GM21526 (cell line): ENCODE measurements around the gene TIFAB.

Experiments
- ATAC-seq: cut with Tn5 transposase; IDR thresholded peaks from one replicate; pipeline ENCODE4 v1.9.1; 2021; ENCODE audit warnings: moderate library complexity; ENCODE audit not compliant: unreplicated experiment, low FRiP score

TIFAB gene

GRCh38 chr5:135460246-135461033, 8.3 kb upstream of the TIFAB start:
- ATAC-seq = no peak

DNA sequence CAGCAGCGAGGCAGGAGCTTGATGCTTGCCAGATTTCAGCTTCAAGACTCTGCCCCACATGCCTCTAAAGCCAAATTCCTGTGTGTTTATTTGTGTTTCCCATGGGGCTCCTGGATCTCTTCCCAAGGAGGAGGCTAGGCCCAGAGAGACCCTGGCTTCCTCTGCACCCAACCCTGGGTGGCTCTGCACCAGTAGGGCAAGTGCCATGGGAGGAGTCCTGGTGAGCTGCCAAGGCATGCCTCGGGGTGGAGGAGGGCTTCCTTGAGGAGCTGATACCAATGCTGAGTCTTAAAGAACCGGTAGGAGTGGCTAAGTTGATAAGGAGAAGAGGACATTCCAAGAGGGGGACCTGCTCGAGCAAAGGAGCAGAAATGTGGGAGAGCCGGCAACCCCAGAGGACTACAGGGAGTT, 6.8 kb upstream of the TIFAB start:
- ATAC-seq = no peak

- no peak for ATAC-seq
These were observed 6.2 kb upstream of the TIFAB start for GRCh38 chr5:135458356-135458755.

DNA sequence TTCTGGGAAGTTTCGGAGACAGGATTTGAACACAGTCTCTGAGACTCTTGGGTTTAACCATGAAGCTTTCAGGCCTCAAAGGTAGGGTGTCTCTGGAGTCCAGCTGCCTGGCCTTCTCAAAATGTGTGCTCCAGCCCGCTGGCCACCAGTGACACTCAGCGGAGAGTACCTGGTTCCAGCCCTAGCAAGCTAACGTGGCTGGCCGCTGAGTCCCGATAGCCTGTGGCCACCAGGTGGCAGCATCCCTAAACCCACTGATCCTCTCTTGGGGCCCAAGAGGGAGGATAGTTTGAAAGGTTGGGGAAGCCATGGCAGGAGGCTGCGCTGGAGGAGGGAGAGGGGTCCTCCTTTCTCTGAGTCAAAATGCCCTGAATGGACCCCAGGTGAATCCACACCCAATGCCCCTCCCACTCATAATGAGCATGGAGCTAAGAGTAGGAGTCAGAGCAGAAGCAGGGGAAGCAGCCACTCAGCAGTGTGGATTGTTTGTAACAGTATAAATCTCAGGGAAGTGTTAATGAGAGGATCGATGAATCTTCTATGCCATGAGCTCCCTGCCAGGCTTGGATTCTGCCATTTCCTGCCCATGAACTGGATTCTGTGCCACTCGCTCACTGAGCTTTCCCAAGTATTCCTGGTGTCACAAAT, 5.4 kb upstream of the TIFAB start:
- ATAC-seq = peak; percentile 67

GRCh38 chr5:135456238-135457099, 4.3 kb upstream of the TIFAB start:
- ATAC-seq = no peak

- ATAC-seq = no peak
These were observed 3.7 kb upstream of the TIFAB start for GRCh38 chr5:135455876-135456237.

- no peak for ATAC-seq
These were observed 2.8 kb upstream of the TIFAB start for GRCh38 chr5:135454946-135455345.

- ATAC-seq = no peak
These were observed 1.5 kb upstream of the TIFAB start for GRCh38 chr5:135453613-135454012.

DNA sequence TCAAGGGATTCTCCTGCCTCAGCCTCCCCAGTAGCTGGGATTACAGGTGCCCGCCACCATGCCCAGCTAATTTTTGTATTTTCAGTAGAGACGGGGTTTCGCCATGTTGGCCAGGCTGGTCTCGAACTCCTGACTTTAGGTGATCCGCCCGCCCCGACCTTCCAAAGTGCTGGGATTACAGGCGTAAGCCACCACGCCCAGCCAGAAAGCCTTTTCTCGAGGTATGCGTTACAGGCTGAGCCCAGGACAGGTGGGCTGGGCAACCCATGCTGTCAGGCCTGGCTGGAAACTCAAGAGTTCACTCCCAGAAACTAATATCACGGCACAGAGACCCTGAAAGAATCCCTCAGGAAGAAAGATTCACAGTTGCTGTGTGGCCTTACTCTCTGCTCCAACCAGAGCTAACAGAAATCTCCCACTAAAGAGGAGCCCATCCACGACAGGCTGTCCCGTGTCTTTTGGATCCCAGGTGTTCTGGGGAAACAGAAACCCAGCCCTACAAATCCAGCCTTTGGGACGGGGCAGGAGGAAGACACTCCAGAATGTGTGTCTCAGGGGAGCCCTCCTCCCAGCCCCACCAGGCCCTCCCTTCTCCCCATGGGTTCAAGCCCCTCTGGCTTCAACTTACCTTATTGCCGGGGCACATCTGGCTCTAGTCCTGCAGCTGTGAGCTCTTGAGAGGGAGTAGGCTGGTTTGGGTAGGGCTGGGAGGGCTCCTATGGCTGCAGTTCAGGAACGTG, 400 bp downstream of the TIFAB start:
- ATAC-seq = no peak

DNA sequence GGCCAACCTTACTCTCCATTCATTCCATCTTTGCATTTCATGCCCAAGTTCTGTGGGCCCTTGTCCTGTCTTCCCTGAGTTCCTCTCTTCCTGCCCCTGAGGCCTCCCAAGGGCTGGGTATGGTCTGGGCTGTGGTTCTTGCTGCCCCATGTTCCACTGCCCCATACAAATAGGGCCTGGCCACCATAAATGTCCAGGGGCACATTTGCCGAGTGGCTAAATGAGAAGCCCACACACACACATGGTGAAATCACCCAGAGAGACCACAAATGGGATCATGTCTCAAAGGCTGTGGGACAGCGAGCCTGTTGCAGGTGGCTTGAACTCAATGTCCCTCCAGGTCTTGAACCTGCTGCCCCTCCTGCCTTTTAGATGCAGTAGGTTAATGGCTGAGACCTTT, 1.2 kb downstream of the TIFAB start:
- ATAC-seq = no peak

DNA sequence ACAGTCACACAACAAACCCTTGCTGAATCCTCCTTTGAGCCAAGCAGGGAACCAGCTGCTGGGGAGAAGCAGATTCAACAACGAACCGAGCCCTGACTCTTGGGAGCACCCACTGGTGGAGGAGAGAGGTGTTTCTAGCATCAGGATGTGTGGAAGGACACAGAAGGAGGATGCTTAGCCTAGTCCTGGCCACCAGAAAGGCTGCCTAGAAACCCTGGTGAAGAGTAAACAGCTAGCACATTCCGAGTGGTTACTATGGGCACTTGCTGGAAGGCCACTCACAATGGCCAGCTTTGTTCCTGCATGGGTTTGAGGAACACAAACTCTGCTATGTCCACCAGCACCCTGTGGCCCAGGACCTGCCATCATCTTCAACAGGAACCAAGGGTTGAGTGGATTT, 1.8 kb downstream of the TIFAB start:
- ATAC-seq = no peak

- ATAC-seq = no peak
These were observed 2.5 kb downstream of the TIFAB start for GRCh38 chr5:135449644-135450043.

DNA sequence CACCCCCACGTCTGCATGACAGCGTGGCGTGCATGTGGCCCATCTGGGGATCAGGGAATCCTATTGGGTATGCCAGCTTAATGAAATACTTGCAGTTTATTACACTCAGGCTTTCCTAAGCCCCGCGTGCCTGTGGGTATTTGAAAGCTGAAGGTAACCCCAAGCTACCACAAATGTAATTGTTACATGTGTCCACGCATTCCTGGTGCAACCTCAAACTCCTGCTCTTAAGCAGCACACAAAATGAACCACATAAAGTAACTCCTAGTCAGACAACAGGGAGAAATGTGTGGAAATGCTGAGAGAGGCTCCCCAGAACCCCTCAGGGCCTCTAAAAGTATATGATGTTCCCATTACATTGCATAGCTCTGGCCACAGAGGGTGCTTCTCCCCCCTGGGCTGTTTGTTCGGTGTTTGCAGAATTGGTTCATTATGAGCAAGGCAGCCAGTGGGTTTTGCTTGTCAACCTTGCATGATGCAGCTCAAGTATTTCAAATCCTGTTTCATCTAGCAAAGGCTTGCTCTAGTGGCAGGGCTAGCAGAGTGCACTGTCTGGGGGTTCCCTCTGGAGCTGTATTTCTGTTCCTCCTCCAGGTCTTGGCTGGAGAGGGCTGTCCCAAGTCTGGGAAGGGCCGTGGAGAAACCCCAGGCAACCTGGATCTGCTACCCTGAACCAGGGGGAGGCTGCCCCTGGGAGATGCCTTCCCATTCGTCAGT, 3.2 kb downstream of the TIFAB start:
- ATAC-seq = no peak

GRCh38 chr5:135448071-135448739, 3.9 kb downstream of the TIFAB start:
- no peak for ATAC-seq

DNA sequence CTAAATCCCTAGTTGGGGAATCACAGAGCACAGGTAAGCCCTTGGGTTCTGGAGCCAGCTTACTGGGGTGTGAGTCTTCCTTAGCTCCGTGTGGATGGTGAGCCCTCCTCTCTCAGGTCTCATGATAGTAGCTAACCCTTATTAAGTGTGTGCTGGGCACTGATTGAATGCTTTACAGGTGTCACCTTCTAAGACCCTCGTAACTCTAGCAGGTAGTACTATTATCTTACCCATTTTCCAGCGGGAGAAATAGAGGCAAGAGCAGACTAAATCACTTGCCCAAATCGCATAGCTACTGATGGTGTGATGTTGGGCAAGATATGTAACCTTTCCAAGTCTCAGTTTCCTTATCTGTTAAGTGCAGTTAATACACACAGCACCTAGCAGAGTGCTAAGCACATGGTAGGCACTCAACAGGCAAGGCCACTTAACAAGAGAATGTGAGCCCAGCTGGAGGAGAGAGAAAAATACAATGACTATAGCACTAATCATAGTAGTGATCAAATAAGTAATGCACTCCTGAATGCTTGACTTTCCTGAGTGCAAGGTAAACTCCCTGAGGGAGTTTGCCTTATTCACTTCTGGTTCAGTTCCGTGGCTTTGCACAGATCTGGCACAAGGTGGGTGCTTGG, 4.7 kb downstream of the TIFAB start, which contains the start of gene DCANP1:
Gene DCANP1 (minus strand): TSS at position 51 of the 632 bp plus-strand sequence. CDS start 240 bp downstream, outside the sequence.
- no peak for ATAC-seq

DNA sequence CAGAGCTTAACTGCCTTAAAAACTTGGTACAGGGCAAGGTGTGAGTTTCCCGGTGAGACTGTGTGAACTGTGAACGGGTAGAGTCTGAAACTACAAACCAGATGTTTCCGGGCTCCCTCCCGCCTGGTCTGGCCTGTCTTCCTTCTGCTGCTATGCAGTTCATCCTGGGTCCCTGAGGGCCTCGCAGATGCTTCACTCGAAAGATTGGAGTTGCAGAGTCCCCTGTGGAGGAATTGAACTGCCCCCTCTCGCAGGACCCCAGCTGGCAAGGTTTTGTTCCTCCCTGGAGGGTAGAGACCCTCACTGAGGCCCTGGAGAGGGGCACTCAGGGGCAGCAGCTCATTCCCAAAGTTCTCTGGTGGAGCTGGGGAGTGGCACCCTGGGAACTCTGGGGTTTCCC, 5.5 kb downstream of the TIFAB start:
- no peak for ATAC-seq

GRCh38 chr5:135446206-135446605, 5.9 kb downstream of the TIFAB start:
- ATAC-seq = no peak

DNA sequence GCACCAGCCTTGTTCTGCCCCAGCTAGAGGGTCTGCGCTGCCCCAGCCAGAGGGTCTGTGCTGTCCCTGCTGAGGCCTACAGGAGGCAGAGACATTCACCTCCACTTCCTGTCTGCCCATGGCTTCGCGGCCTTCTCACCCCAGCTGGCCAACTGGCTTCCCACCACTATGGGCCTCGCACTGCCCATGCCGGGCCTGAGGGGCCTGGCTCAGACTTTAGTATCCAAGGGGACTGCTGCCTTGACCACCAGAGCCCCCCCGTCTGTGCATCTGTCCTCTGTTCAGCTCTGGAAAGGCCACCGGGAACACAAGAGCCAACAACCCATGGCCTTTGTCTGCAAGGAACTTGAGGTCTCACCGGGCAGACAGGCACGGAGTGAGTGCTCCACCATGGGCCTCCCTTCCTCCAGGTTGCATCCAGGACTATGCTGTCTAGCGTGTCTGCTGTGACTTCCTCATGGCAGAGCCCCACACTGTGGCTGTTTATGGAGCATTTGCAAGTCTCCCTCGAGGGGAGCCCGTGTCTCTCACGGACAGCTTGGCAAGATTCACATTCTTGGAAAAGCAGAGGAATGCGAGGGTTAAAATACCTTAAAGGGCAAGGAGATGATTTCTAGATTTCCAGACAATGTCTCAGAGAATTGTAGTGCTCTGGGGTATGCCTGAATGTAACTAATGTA, 6.7 kb downstream of the TIFAB start:
- no peak for ATAC-seq
